Smooth muscle cell (in vitro differentiated cells): ENCODE data around the gene RPS6KL1. TPM values are rescaled to one million over a fixed set of nuclear protein-coding genes. Genes with fewer than 3 reads are reported as not detected.

Source experiments
- DNase-seq: peaks from one replicate; lab custom pipeline; 2025; ENCODE audit not compliant: unreplicated experiment; lab: John Stamatoyannopoulos, UW
- H2AFZ ChIP-seq: fragments of 200-600 bp; sonication (generic); 2 replicates; pipeline ENCODE4 v1.6.0; 2016; ENCODE audit warnings: antibody characterized with exemption, low read depth, mild to moderate bottlenecking
- H3F3A ChIP-seq: fragments of 200-600 bp; sonication (generic); 2 replicates; pipeline ENCODE4 v1.6.0; 2017; ENCODE audit warnings: antibody characterized with exemption, low read depth
- H3K27ac ChIP-seq: fragments of 200-600 bp; sonication (generic); 2 replicates; pipeline ENCODE4 v1.5.1; 2016; ENCODE audit warnings: low read depth, mild to moderate bottlenecking
- H3K27me3 ChIP-seq: fragments of 200-600 bp; sonication (generic); 2 replicates; pipeline ENCODE4 v1.6.1; 2016; ENCODE audit warnings: low read depth, mild to moderate bottlenecking
- H3K36me3 ChIP-seq: fragments of 200-600 bp; sonication (generic); 2 replicates; pipeline ENCODE4 v1.5.1; 2016; ENCODE audit warnings: low read depth
- H3K4me1 ChIP-seq: fragments of 200-600 bp; sonication (generic); 2 replicates; pipeline ENCODE4 v1.5.1; 2016; ENCODE audit warnings: low read depth
- H3K4me2 ChIP-seq: fragments of 200-600 bp; sonication (generic); 2 replicates; pipeline ENCODE4 v1.6.0; 2016; ENCODE audit warnings: mild to moderate bottlenecking
- H3K4me3 ChIP-seq: fragments of 200-600 bp; sonication (generic); 2 replicates; pipeline ENCODE4 v1.5.1; 2016; ENCODE audit warnings: mild to moderate bottlenecking
- H3K79me2 ChIP-seq: fragments of 200-600 bp; sonication (generic); 2 replicates; pipeline ENCODE4 v1.6.0; 2016; ENCODE audit warnings: low read depth, mild to moderate bottlenecking
- H3K9ac ChIP-seq: fragments of 200-600 bp; sonication (generic); 2 replicates; pipeline ENCODE4 v1.6.0; 2016; ENCODE audit warnings: low read depth
- H3K9me3 ChIP-seq: fragments of 200-600 bp; sonication (generic); replicated peaks from 2 replicates; pipeline ENCODE4 v1.5.1; 2016; ENCODE audit warnings: low read depth
- H4K20me1 ChIP-seq: fragments of 200-600 bp; sonication (generic); 2 replicates; pipeline ENCODE4 v1.6.0; 2016; ENCODE audit warnings: low read depth
- WGBS: methylation state at CpG from one replicate; pipeline ENCODE4 v1.1.7; 2016; ENCODE audit warnings: low lambda C conversion rate; 5-methylcytosine and 5-hydroxymethylcytosine counted together
- polyA plus RNA-seq: library from polyadenylated mRNA; unstranded; fragments of >200 nt; fragmentation: Nextera tagmentation; extraction: Ambion mirVana; gene quantifications from 2 replicates; pipeline ENCODE4 v1.2.1, GENCODE V29; 2016
- total RNA-seq: library from RNA; depleted of rRNA; stranded (reverse); fragments of >200 nt; gene quantifications from 2 replicates; pipeline ENCODE4 v1.2.3, GENCODE V29; 2014
- TF ChIP-seq, protein P1 (sequence below): fragments of 200-600 bp; sonication (generic); IDR thresholded peaks from 2 replicates; pipeline ENCODE4 v1.5.1; 2017; ENCODE audit warnings: borderline replicate concordance, mild to moderate bottlenecking, antibody characterized with exemption; ENCODE audit not compliant: insufficient read depth, poor library complexity, severe bottlenecking

The RPS6KL1 gene
- total and polyA plus RNA-seq, 2 experiments from 2014 or later: not detected

GRCh38 chr14:74952697-74953484 is 29.8 kb upstream of the RPS6KL1 start:
- 69% methylated on average over 18 of the region's 18 CpGs for WGBS
- peak overlapping the region; percentile 83 for H3K4me2 ChIP-seq
- peaks cover 21% of the 10 kb centered on the region for H3K4me1 ChIP-seq
- H3K9me3 ChIP-seq: no peaks in the 10 kb centered on the region
- peaks cover 6% of the 10 kb centered on the region for H3F3A ChIP-seq
- no peak for DNase-seq
- H3K9ac ChIP-seq: no peak overlapping the region
- H3K27ac ChIP-seq: no peak overlapping the region
- peaks cover 6% of the 10 kb centered on the region for H3K79me2 ChIP-seq
- H2AFZ ChIP-seq: no peak overlapping the region
- TF ChIP-seq, protein P1, sequence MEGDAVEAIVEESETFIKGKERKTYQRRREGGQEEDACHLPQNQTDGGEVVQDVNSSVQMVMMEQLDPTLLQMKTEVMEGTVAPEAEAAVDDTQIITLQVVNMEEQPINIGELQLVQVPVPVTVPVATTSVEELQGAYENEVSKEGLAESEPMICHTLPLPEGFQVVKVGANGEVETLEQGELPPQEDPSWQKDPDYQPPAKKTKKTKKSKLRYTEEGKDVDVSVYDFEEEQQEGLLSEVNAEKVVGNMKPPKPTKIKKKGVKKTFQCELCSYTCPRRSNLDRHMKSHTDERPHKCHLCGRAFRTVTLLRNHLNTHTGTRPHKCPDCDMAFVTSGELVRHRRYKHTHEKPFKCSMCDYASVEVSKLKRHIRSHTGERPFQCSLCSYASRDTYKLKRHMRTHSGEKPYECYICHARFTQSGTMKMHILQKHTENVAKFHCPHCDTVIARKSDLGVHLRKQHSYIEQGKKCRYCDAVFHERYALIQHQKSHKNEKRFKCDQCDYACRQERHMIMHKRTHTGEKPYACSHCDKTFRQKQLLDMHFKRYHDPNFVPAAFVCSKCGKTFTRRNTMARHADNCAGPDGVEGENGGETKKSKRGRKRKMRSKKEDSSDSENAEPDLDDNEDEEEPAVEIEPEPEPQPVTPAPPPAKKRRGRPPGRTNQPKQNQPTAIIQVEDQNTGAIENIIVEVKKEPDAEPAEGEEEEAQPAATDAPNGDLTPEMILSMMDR: no peak
- H3K4me3 ChIP-seq: no peak overlapping the region
- H3K27me3 ChIP-seq: no peaks in the 10 kb centered on the region
- no peaks in the 10 kb centered on the region for H3K36me3 ChIP-seq
- no peaks in the 10 kb centered on the region for H4K20me1 ChIP-seq

DNA sequence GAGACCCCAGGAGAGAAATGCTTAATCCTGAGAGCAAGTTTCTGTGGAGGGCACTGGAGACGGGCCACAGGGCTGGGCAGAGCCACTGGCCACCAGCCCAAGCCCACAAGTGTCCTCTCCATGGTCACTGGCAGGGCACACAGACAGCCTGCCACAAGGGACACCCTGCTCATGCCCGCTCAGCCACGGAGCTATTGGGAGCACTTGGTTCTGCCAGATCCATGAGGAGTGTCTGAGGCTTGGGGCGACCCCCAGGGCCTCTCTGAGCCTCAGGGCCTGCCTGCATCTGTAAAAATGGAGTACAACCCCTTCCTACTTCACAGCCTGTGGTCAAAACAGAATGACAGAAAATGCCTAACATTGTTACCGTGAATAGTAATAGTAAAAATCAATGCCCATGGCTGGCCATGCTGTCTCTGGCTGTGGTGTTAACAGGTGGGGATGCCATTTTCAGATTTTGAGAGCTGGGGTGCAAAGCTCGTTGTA is 29.2 kb upstream of the RPS6KL1 start:
- Histone ChIP-seq H2AFZ (no peak overlapping the region), H3K36me3 (no peaks in the 10 kb centered on the region), H3F3A (peaks cover 6% of the 10 kb centered on the region), H3K9ac (no peak overlapping the region), H3K27me3 (no peaks in the 10 kb centered on the region), H3K4me2 (peak overlapping the region; percentile 44), H3K9me3 (no peaks in the 10 kb centered on the region), H3K27ac (peak overlapping the region; percentile 44), H4K20me1 (no peaks in the 10 kb centered on the region), H3K79me2 (peaks cover 6% of the 10 kb centered on the region), H3K4me1 (peaks cover 21% of the 10 kb centered on the region), H3K4me3 (no peak overlapping the region)
- 83% methylated on average over 6 of the region's 6 CpGs for WGBS
- DNase-seq: no peak
- TF ChIP-seq, protein P1: no peak

- TF ChIP-seq, protein P1: no peak
- Histone ChIP-seq H3K9me3 (no peaks in the 10 kb centered on the region), H3F3A (peaks cover 6% of the 10 kb centered on the region), H3K27ac (peak overlapping the region; percentile 44), H3K4me2 (peak overlapping the region; percentile 44), H3K36me3 (no peaks in the 10 kb centered on the region), H3K4me1 (peaks cover 21% of the 10 kb centered on the region), H3K9ac (no peak overlapping the region), H3K79me2 (peaks cover 6% of the 10 kb centered on the region), H4K20me1 (no peaks in the 10 kb centered on the region), H3K27me3 (no peaks in the 10 kb centered on the region), H2AFZ (no peak overlapping the region), H3K4me3 (no peak overlapping the region)
- no peak for DNase-seq
- WGBS: 66% methylated on average over 15 of the region's 15 CpGs
Observed at GRCh38 chr14:74951443-74952179, 28.6 kb upstream of the RPS6KL1 start.
